Gastrocnemius medialis (tissue), 4 donors: ENCODE results near the gene DAB2IP. TPM values are rescaled to one million over a fixed set of nuclear protein-coding genes. Genes with fewer than 3 reads are reported as not detected.

Experiments used
- ATAC-seq, 2 donors: fragments of 150-250 bp; one replicate each; pipeline ENCODE4 v1.9.1; 2016
- DNase-seq, 2 donors: peaks; one replicate each; pipeline ENCODE4 v3.0.0-alpha.2; 2019
- H3K27ac ChIP-seq, 4 donors: fragments of 200-600 bp; sonication (generic); 1 replicate in 1 of 4; 2 replicates in 3 of 4; pipeline ENCODE4 v1.5.1; 2016 to 2018; ENCODE audit warnings: mild to moderate bottlenecking in 2 of 4, moderate library complexity in 1 of 4
- H3K27me3 ChIP-seq, 3 donors: fragments of 200-600 bp; sonication (generic) in 2 of 3; 1 replicate in 1 of 3; 2 replicates in 2 of 3; pipeline versions ENCODE4 v1.5.1 to v1.6.0; 2016 to 2019; ENCODE audit warnings: mild to moderate bottlenecking in 1 of 3, moderate library complexity in 1 of 3
- H3K36me3 ChIP-seq, 2 donors: fragments of 200-600 bp; sonication (generic) in 1 of 2; one replicate each; pipeline ENCODE4 v1.5.1; 2017 to 2018
- H3K4me1 ChIP-seq, 2 donors: fragments of 200-600 bp; sonication (generic) in 1 of 2; one replicate each; pipeline ENCODE4 v1.5.1; 2016 to 2017; ENCODE audit warnings: mild to moderate bottlenecking in 2 of 2
- H3K4me3 ChIP-seq, 4 donors: fragments of 200-600 bp; sonication (generic) in 3 of 4; 1 replicate in 1 of 4; 2 replicates in 3 of 4; pipeline ENCODE4 v1.5.1; 2016 to 2019; ENCODE audit warnings: mild to moderate bottlenecking in 2 of 4
- H3K9me3 ChIP-seq, 3 donors: fragments of 200-600 bp; sonication (generic) in 2 of 3; 1 replicate in 1 of 3; 2 replicates in 2 of 3; pipeline ENCODE4 v1.5.1; 2016 to 2019
- POLR2A ChIP-seq, 2 donors: fragments of 450-650 bp; IDR thresholded peaks; one replicate each; pipeline ENCODE4 v1.6.1; 2017; ENCODE audit warnings: antibody characterized with exemption in 2 of 2, mild to moderate bottlenecking in 2 of 2, moderate library complexity in 2 of 2
- in situ Hi-C, 4 donors: fragments of 200-750 bp; cut with MboI; loops; one replicate each; pipeline versions ENCODE4 v1.15.0 to v1.8.0; 2017; ENCODE audit warnings: low sequenced_read_pairs in 4 of 4
- intact Hi-C: fragments of 100-400 bp; cut with DNase I; formaldehyde crosslinking; loops from one replicate; pipeline ENCODE4 v1.15.1; 2023; ENCODE audit warnings: low total_unique reads
- total RNA-seq, 4 donors: library from RNA; depleted of rRNA; stranded (reverse); fragments of >200 nt; gene quantifications; one replicate each; pipeline versions ENCODE4 v1.1.0 to v1.2.3, GENCODE V29; 2016
- TF ChIP-seq, protein P1 (sequence below), 5 experiments: fragments of 450-650 bp in 3 of 5; fragments of 200-600 bp in 2 of 5; sonication (generic) in 2 of 5; IDR thresholded peaks in 4 of 5; conservative IDR thresholded peaks in 1 of 5; 1 replicate in 4 of 5; 2 replicates in 1 of 5; pipeline ENCODE4 v1.5.1; 2016 to 2019; ENCODE audit warnings: antibody characterized with exemption in 5 of 5, mild to moderate bottlenecking in 3 of 5, moderate library complexity in 3 of 5

Gene DAB2IP
- total RNA-seq, 4 donors from 2014 or later, result 22.7 to 68.2 (median 37.4) TPM

DNA sequence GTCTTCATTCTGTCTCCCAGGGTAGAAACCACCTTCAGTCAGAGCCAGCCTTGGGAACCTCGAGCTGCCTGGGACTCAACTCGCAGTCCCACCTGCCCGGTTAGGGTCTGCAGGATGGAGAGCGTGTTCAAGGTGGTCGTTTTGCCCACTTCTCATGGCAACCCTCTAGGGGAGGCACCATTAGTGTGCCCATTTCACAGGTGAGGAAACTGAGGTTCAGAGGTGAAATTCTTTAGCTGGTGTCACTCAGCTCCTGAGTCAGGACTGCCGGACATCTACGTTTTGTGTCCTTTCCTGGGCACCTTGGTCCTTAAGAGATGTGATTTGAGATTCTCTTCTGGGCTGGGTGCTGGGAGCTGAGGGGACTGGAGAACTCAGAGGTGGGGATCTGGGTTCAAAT lies 30.0 kb downstream of the DAB2IP start:
- intact Hi-C loops, result no loop called here
- in situ Hi-C loops, result loop anchor here in 1 of 4 donors (25.0 kb wide), 1 partner anchor 306 kb away; no protein-coding TSS in a partner anchor
- ATAC-seq (no peak), DNase-seq (no peak)
- Histone ChIP-seq H3K4me1 (peaks cover 0 to 2% of the 10 kb centered on the region in 2 donors), H3K4me3 (no peak overlapping the region), H3K27me3 (no peaks in the 10 kb centered on the region), H3K9me3 (no peaks in the 10 kb centered on the region), H3K36me3 (peaks cover 0 to 20% of the 10 kb centered on the region in 2 donors), H3K27ac (no peak overlapping the region)
- no peak for TF ChIP-seq POLR2A (IDR thresholded peaks at IDR 0.05)
- TF ChIP-seq, protein P1, sequence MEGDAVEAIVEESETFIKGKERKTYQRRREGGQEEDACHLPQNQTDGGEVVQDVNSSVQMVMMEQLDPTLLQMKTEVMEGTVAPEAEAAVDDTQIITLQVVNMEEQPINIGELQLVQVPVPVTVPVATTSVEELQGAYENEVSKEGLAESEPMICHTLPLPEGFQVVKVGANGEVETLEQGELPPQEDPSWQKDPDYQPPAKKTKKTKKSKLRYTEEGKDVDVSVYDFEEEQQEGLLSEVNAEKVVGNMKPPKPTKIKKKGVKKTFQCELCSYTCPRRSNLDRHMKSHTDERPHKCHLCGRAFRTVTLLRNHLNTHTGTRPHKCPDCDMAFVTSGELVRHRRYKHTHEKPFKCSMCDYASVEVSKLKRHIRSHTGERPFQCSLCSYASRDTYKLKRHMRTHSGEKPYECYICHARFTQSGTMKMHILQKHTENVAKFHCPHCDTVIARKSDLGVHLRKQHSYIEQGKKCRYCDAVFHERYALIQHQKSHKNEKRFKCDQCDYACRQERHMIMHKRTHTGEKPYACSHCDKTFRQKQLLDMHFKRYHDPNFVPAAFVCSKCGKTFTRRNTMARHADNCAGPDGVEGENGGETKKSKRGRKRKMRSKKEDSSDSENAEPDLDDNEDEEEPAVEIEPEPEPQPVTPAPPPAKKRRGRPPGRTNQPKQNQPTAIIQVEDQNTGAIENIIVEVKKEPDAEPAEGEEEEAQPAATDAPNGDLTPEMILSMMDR (IDR thresholded peaks at IDR 0.05 in 4 of 5, conservative IDR thresholded peaks at IDR 0.05 in 1 of 5), result no peak

DNA sequence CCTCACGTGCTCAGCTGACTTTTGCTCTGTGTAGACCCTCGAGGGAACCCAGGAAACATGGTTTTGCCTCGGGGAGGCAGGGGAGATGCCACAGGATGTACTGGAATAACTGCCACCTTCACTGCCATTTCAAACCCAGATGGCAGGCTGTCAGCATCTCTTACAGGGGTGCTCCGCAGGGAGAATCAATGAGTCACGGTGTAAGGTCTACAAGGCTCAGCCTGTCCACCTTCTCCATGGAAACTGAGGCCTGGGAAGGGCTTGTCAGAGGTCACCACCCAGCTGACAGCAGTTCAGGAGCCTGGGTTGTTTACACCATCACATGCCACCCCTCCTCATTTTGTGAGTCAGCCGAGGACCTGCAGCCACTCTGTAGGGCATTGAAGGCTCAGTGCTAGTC lies 30.8 kb downstream of the DAB2IP start:
- Histone ChIP-seq H3K4me1 (peaks cover 6 to 8% of the 10 kb centered on the region in 2 donors), H3K4me3 (no peak overlapping the region), H3K27me3 (no peaks in the 10 kb centered on the region), H3K9me3 (no peaks in the 10 kb centered on the region), H3K36me3 (peaks cover 0 to 20% of the 10 kb centered on the region in 2 donors), H3K27ac (no peak overlapping the region)
- in situ Hi-C loops, result loop anchor here in 1 of 4 donors (25.0 kb wide), 1 partner anchor 305 kb away; no protein-coding TSS in a partner anchor
- ATAC-seq, result no peak
- TF ChIP-seq, protein P1 (IDR thresholded peaks at IDR 0.05 in 4 of 5, conservative IDR thresholded peaks at IDR 0.05 in 1 of 5), result no peak
- no peak for TF ChIP-seq POLR2A (IDR thresholded peaks at IDR 0.05)
- no peak for DNase-seq
- intact Hi-C loops, result no loop called here

DNA sequence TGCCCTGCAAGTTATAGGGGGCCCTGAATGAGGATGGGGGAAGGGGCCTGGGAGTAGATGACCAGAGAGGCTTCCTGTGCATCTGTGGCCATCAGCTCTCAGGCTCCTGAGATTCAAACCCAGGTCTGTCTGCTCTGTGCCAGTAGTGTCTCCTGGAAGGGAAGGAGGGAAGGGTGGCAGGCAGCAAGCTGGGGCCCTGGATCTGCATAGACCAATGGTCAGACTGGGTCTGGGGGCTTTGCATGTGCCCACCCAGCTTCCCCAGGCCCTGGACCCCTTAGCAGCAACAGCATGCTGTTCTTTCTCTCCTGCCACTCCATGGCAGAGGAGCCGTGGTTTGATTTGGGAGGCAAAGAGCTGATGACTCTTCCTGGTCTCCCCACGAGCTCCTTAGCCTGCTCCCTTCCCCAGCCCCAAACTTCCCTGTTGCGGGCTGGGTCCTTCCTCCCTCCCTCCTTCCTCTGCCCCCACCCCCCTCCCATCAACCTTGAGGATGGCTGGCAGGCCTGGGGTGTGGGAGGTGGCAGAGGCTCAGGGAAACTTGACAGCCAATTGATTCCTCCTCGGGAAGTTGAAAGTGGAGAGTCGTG lies 31.6 kb downstream of the DAB2IP start:
- Histone ChIP-seq H3K9me3 (no peaks in the 10 kb centered on the region), H3K4me3 (no peak overlapping the region), H3K36me3 (peaks cover 0 to 20% of the 10 kb centered on the region in 2 donors), H3K27ac (no peak overlapping the region), H3K27me3 (no peaks in the 10 kb centered on the region), H3K4me1 (peaks cover 6 to 10% of the 10 kb centered on the region in 2 donors)
- TF ChIP-seq, protein P1 (IDR thresholded peaks at IDR 0.05 in 4 of 5, conservative IDR thresholded peaks at IDR 0.05 in 1 of 5), result no peak
- no peak for TF ChIP-seq POLR2A (IDR thresholded peaks at IDR 0.05)
- in situ Hi-C loops, result loop anchor here in 1 of 4 donors (25.0 kb wide), 1 partner anchor 304 kb away; no protein-coding TSS in a partner anchor
- intact Hi-C loops, result no loop called here
- ATAC-seq (no peak), DNase-seq (no peak)

DNA sequence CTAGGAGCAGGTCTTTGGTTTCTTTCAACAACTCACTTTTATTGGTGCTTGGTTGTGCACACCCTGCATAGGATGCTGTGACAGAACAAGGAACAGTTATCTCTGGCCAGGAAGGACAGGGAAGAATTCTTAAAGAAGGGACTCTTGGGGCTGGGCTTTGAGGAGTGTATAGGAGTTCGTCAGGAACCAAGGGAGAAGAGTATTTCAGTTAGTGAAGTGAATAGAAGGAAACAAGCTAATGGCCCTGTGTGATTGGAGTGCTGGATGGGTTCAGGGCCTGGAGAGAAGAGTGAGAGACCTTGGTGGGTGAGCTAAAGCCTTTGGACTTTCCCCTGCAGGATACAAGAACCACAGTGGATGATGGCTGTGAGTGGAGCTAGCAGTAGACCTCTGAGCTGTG lies 32.2 kb downstream of the DAB2IP start:
- Histone ChIP-seq H3K4me1 (peaks cover 6 to 10% of the 10 kb centered on the region in 2 donors), H3K27me3 (no peaks in the 10 kb centered on the region), H3K27ac (no peak overlapping the region), H3K4me3 (no peak overlapping the region), H3K36me3 (peaks cover 0 to 18% of the 10 kb centered on the region in 2 donors), H3K9me3 (no peaks in the 10 kb centered on the region)
- TF ChIP-seq, protein P1 (IDR thresholded peaks at IDR 0.05 in 4 of 5, conservative IDR thresholded peaks at IDR 0.05 in 1 of 5), result no peak
- no peak for TF ChIP-seq POLR2A (IDR thresholded peaks at IDR 0.05)
- DNase-seq (no peak), ATAC-seq (no peak)
- in situ Hi-C loops, result loop anchor here in 1 of 4 donors (25.0 kb wide), 1 partner anchor 304 kb away; no protein-coding TSS in a partner anchor
- intact Hi-C loops, result no loop called here
